Transverse colon (tissue), 4 donors: ENCODE data around the gene C2CD3. TPM values are rescaled to one million over a fixed set of nuclear protein-coding genes. Genes with fewer than 3 reads are reported as not detected.
"Not testable (repeated sequence)": the region's sequence is repeated elsewhere in the genome, so short reads cannot be mapped to it uniquely, and the experiment has no call there.

ENCODE experiments used
- DNase-seq: peaks from one replicate; pipeline ENCODE4 v3.0.0-alpha.2; 2019
- H3K27ac ChIP-seq, 4 donors: fragments of 200-600 bp; sonication (generic); 2 replicates each; pipeline ENCODE4 v1.5.1; 2016 to 2018; ENCODE audit warnings: inconsistent platforms in 4 of 4
- H3K27me3 ChIP-seq: fragments of 200-600 bp; sonication (generic); 2 replicates; pipeline ENCODE4 v1.5.1; 2017; ENCODE audit warnings: inconsistent platforms
- H3K36me3 ChIP-seq, 4 donors: fragments of 200-600 bp; sonication (generic); 2 replicates each; pipeline ENCODE4 v1.5.1; 2017 to 2019; ENCODE audit warnings: inconsistent platforms in 4 of 4
- H3K4me1 ChIP-seq, 4 donors: fragments of 200-600 bp; sonication (generic); 2 replicates each; pipeline ENCODE4 v1.5.1; 2017 to 2020; ENCODE audit warnings: inconsistent platforms in 4 of 4
- H3K4me3 ChIP-seq, 4 donors: fragments of 200-600 bp; sonication (generic); 1 replicate in 1 of 4; 2 replicates in 3 of 4; pipeline versions ENCODE4 v1.5.1 to v1.6.1; 2017 to 2019; ENCODE audit warnings: inconsistent platforms in 4 of 4
- H3K9me3 ChIP-seq, 2 donors: fragments of 200-600 bp; sonication (generic); 2 replicates each; pipeline ENCODE4 v1.5.1; 2017 to 2019; ENCODE audit warnings: inconsistent platforms in 2 of 2
- CTCF ChIP-seq, 5 experiments: fragments of 200-600 bp in 3 of 5; fragments of 450-650 bp in 2 of 5; sonication (generic) in 3 of 5; IDR thresholded peaks; 1 replicate in 2 of 5; 2 replicates in 3 of 5; pipeline ENCODE4 v1.5.1; 2016 to 2017; ENCODE audit warnings: antibody characterized with exemption in 5 of 5, inconsistent platforms in 3 of 5, mild to moderate bottlenecking in 2 of 5, moderate library complexity in 1 of 5
- EP300 ChIP-seq: sonication (generic); formaldehyde crosslinking; IDR thresholded peaks from one replicate; pipeline ENCODE4 v1.6.1; 2017; ENCODE audit warnings: antibody characterized with exemption, low read depth
- POLR2A ChIP-seq: fragments of 450-650 bp; IDR thresholded peaks from one replicate; pipeline ENCODE4 v1.6.1; 2016; ENCODE audit warnings: antibody characterized with exemption, mild to moderate bottlenecking, moderate library complexity
- POLR2AphosphoS5 ChIP-seq, 3 donors: sonication (generic); formaldehyde crosslinking; IDR thresholded peaks; one replicate each; pipeline ENCODE4 v1.6.1; 2016; ENCODE audit warnings: antibody characterized with exemption in 3 of 3
- WGBS, 2 donors: methylation state at CpG; one replicate each; pipeline ENCODE4 v1.1.5; 2018; ENCODE audit warnings: low coverage in 1 of 2; 5-methylcytosine and 5-hydroxymethylcytosine counted together
- in situ Hi-C, 4 donors: fragments of 200-750 bp; cut with MboI; loops; one replicate each; pipeline versions ENCODE4 v1.15.0 to v1.15.1; 2017; ENCODE audit warnings: low sequenced_read_pairs in 3 of 4, low pct_ligation_motif_present in 1 of 4, low pct_unique_long_range_greater_than_20kb in 1 of 4
- intact Hi-C: fragments of 100-400 bp; cut with DNase I; formaldehyde crosslinking; loops from one replicate; pipeline ENCODE4 v1.15.1; 2023; ENCODE audit warnings: low total_unique reads
- total RNA-seq, 4 donors: library from RNA; depleted of rRNA; stranded (reverse); fragments of >200 nt; gene quantifications; one replicate each; pipeline ENCODE4 v1.1.0, GENCODE V29; 2016

C2CD3 gene
- total RNA-seq, 4 donors from 2014 or later: 22.2 to 52.5 (median 37.4) TPM

- intact Hi-C loops (no loop called here), in situ Hi-C loops (no loop called here)
- Histone ChIP-seq H3K27me3 (no peaks in the 10 kb centered on the region), H3K9me3 (no peaks in the 10 kb centered on the region), H3K4me3 (no peak overlapping the region), H3K27ac (no peak overlapping the region), H3K36me3 (no peaks in the 10 kb centered on the region), H3K4me1 (no peaks in the 10 kb centered on the region)
- TF ChIP-seq POLR2AphosphoS5 (IDR thresholded peaks at IDR 0.05) (no peak), POLR2A (no peak)
- DNase-seq: no peak
These were observed 47.8 kb downstream of the C2CD3 start for GRCh38 chr11:74123008-74123448.

GRCh38 chr11:74121804-74122203 is 49.0 kb downstream of the C2CD3 start:
- Histone ChIP-seq H3K27ac (no peak overlapping the region), H3K36me3 (peaks cover 0 to 7% (median 2%) of the 10 kb centered on the region in 4 donors), H3K27me3 (no peaks in the 10 kb centered on the region), H3K4me3 (no peak overlapping the region), H3K9me3 (no peaks in the 10 kb centered on the region), H3K4me1 (no peaks in the 10 kb centered on the region)
- in situ Hi-C loops: no loop called here
- 91 to 96% methylated on average over 5 of the region's 5 CpGs for whole genome bisulfite sequencing, 2 donors
- no peak for DNase-seq
- TF ChIP-seq POLR2AphosphoS5 (IDR thresholded peaks at IDR 0.05) (no peak), CTCF (IDR thresholded peaks at IDR 0.05) (no peak), EP300 (no peak), POLR2A (no peak)
- intact Hi-C loops: no loop called here

GRCh38 chr11:74120260-74121035 is 50.4 kb downstream of the C2CD3 start:
- intact Hi-C loops, H3K9me3 ChIP-seq, H3K4me1 ChIP-seq, H3K27me3 ChIP-seq, DNase-seq, H3K4me3 ChIP-seq, H3K27ac ChIP-seq, in situ Hi-C loops: not testable (repeated sequence)
- H3K36me3 ChIP-seq: peaks cover 0 to 17% (median 7%) of the 10 kb centered on the region in 4 donors
- WGBS, 2 donors: 97 to 100% methylated on average over 3 to 5 of the region's 5 CpGs

- H3K4me3 ChIP-seq: no peak overlapping the region
- TF ChIP-seq EP300 (no peak), POLR2AphosphoS5 (IDR thresholded peaks at IDR 0.05) (no peak), CTCF (IDR thresholded peaks at IDR 0.05) (no peak), POLR2A (no peak)
- no peaks in the 10 kb centered on the region for H3K9me3 ChIP-seq
- no peak for DNase-seq
- H3K4me1 ChIP-seq: no peaks in the 10 kb centered on the region
- intact Hi-C loops: no loop called here
- peaks cover 0 to 35% (median 16%) of the 10 kb centered on the region in 4 donors for H3K36me3 ChIP-seq
- in situ Hi-C loops: no loop called here
- H3K27ac ChIP-seq: no peak overlapping the region
- 77 to 93% methylated on average over 11 to 12 of the region's 12 CpGs for WGBS, 2 donors
- no peaks in the 10 kb centered on the region for H3K27me3 ChIP-seq
These were observed 54.1 kb downstream of the C2CD3 start for GRCh38 chr11:74116719-74117118.

- H3K4me1 ChIP-seq: no peaks in the 10 kb centered on the region
- no peaks in the 10 kb centered on the region for H3K27me3 ChIP-seq
- TF ChIP-seq POLR2A (no peak), POLR2AphosphoS5 (IDR thresholded peaks at IDR 0.05) (no peak), EP300 (no peak), CTCF (IDR thresholded peaks at IDR 0.05) (no peak)
- no peak for DNase-seq
- H3K36me3 ChIP-seq: peaks cover 0 to 35% (median 16%) of the 10 kb centered on the region in 4 donors
- H3K27ac ChIP-seq: no peak overlapping the region
- H3K4me3 ChIP-seq: no peak overlapping the region
- intact Hi-C loops: no loop called here
- WGBS, 2 donors: 95% methylated on average over 2 of the region's 2 CpGs
- no peaks in the 10 kb centered on the region for H3K9me3 ChIP-seq
- in situ Hi-C loops: no loop called here
These were observed 57.9 kb downstream of the C2CD3 start for GRCh38 chr11:74112877-74113276.
